Endodermal cell (in vitro differentiated cells): Measurements from ENCODE around the gene TXLNB. TPM values are rescaled to one million over a fixed set of nuclear protein-coding genes. Genes with fewer than 3 reads are reported as not detected.

Experiments used
- DNase-seq: peaks from one replicate; pipeline ENCODE4 v3.0.0-alpha.2; 2017
- H3K27ac ChIP-seq: 2 replicates; pipeline ENCODE4 v1.5.1; 2013; ENCODE audit warnings: mild to moderate bottlenecking, low read depth, low read length, moderate library complexity
- H3K27me3 ChIP-seq: 2 replicates; pipeline ENCODE4 v1.6.1; 2013; ENCODE audit warnings: mild to moderate bottlenecking, low read length, moderate library complexity; ENCODE audit not compliant: insufficient read depth, control insufficient read depth, poor library complexity, severe bottlenecking
- H3K36me3 ChIP-seq: 2 replicates; pipeline ENCODE4 v1.7.0; 2013; ENCODE audit warnings: mild to moderate bottlenecking, low read length, moderate library complexity; ENCODE audit not compliant: control insufficient read depth, insufficient read depth
- H3K4me1 ChIP-seq: one replicate; pipeline ENCODE4 v1.7.0; 2013; ENCODE audit warnings: low read length; ENCODE audit not compliant: control insufficient read depth, insufficient read depth
- H3K4me3 ChIP-seq: 2 replicates; pipeline ENCODE4 v1.5.1; 2013; ENCODE audit warnings: mild to moderate bottlenecking, low read length, moderate library complexity
- H3K9ac ChIP-seq: 2 replicates; pipeline ENCODE4 v1.6.1; 2013; ENCODE audit warnings: mild to moderate bottlenecking, low read length, moderate library complexity; ENCODE audit not compliant: poor library complexity, severe bottlenecking; ENCODE audit errors: extremely low read depth
- H3K9me3 ChIP-seq: 2 replicates; pipeline ENCODE4 v1.6.1; 2013; ENCODE audit warnings: mild to moderate bottlenecking, low read length, moderate library complexity; ENCODE audit not compliant: control insufficient read depth
- H3K27ac Mint-ChIP-seq: 2 replicates; pipeline ENCODE4 v1.8.0; 2020; ENCODE audit warnings: mixed read lengths
- H3K27me3 Mint-ChIP-seq: 2 replicates; pipeline ENCODE4 v1.8.0; 2021; ENCODE audit warnings: mild to moderate bottlenecking, mixed read lengths; ENCODE audit not compliant: insufficient read depth
- H3K36me3 Mint-ChIP-seq: 2 replicates; pipeline ENCODE4 v1.8.0; 2020; ENCODE audit warnings: low read depth, mixed read lengths
- H3K4me1 Mint-ChIP-seq: 2 replicates; pipeline ENCODE4 v1.8.0; 2020; ENCODE audit warnings: mixed read lengths
- H3K4me3 Mint-ChIP-seq: 2 replicates; pipeline ENCODE4 v1.8.0; 2020; ENCODE audit warnings: mild to moderate bottlenecking, moderate library complexity, mixed read lengths
- H3K9me3 Mint-ChIP-seq: 2 replicates; pipeline ENCODE4 v1.8.0; 2020; ENCODE audit warnings: mild to moderate bottlenecking, mixed read lengths
- WGBS, 2 experiments: methylation state at CpG; one replicate each; pipeline versions ENCODE4 v1.1.5 to v1.1.7; 2013; ENCODE audit warnings: missing lambda C conversion rate in 2 of 2, mixed read lengths in 1 of 2; ENCODE audit not compliant: insufficient coverage in 1 of 2, insufficient read length in 1 of 2; 5-methylcytosine and 5-hydroxymethylcytosine counted together
- total RNA-seq, 2 donors: library from RNA; stranded (reverse); fragmentation: NEBNext Ultra II Directional in 1 of 2; extraction: Animal tissue kit (Norgen Biotek cat#: 25700) in 1 of 2; gene quantifications; 2 replicates in 1 of 2; 3 replicates in 1 of 2; pipeline ENCODE4 v1.2.1, GENCODE V29; 2021
- TF ChIP-seq, protein P1 (sequence below): fragments of 200-600 bp; sonication (generic); conservative IDR thresholded peaks from 2 replicates; pipeline ENCODE4 v1.5.0; 2021; ENCODE audit warnings: antibody characterized with exemption, mild to moderate bottlenecking

The TXLNB gene
- total RNA-seq, 2 donors from 2014 or later: not detected

DNA sequence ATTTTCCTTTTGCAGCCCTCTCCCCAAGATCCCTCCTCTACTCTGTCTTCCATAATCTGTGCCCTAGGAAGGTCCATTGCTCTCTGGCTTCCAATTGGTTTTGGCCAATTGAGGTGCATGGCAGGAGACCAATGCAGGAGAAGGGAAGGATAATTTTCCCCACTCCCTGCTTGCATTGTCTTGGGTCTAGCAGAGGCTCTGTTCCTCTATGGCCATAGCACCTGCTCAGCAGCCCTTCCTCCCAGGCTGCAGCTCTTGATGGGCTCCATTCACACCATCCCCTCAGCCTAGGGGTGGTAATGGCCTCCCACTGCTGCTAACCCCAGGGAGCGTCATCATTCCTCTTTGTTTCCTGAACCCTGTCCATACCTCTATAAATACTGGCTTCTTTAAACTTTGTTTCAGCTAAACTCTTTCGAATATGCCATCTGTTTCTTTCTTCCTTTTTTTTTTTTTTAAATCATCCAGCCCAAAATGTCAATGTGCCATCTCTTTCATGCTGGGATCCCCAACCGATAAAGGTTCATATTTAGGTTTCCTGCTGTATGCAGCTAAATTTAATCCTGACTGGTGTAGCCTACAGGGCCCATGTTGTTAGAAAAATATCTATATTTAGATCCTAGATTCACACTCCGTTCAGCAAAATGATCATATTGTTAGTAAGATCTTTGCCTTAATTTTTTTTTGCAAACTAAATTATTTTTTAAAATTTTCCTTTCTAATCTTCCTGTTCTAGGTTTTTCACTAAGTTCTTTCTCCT lies 93.1 kb downstream of the TXLNB start:
- H3K9ac ChIP-seq: no peak overlapping the region

DNA sequence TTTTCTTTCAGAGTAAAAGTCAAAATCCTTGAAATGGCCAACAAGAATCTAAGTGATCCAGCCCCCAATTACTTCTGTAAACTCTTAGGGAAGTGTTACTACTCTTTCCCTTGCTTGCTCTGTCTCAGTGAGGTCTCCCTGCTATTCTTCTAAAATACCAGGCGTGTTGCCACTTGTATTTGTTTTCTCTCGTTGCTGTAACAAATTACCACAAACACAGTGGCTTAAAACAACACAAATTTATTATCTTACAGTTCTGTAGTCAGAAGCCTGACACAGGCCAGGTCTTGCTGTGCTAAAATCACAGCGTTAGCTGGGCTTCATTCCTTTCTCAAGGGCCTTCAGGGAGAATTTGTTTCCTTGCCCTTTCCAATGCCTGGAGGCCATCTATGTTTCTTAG lies 97.1 kb downstream of the TXLNB start:
- Histone ChIP-seq H3K9me3 (no peaks in the 10 kb centered on the region), H3K4me3 (no peak overlapping the region), H3K27me3 (no peaks in the 10 kb centered on the region), H3K4me1 (no peaks in the 10 kb centered on the region), H3K36me3 (no peaks in the 10 kb centered on the region), H3K27ac (no peak overlapping the region), H3K9ac (no peak overlapping the region)
- DNase-seq: no peak
- no peaks in the 10 kb centered on the region for H3K27me3 Mint-ChIP-seq
- no peaks in the 10 kb centered on the region for H3K36me3 Mint-ChIP-seq
- no peak overlapping the region for H3K27ac Mint-ChIP-seq
- H3K4me3 Mint-ChIP-seq: no peak overlapping the region
- H3K9me3 Mint-ChIP-seq: no peaks in the 10 kb centered on the region
- peaks cover 11% of the 10 kb centered on the region for H3K4me1 Mint-ChIP-seq
- TF ChIP-seq, protein P1, sequence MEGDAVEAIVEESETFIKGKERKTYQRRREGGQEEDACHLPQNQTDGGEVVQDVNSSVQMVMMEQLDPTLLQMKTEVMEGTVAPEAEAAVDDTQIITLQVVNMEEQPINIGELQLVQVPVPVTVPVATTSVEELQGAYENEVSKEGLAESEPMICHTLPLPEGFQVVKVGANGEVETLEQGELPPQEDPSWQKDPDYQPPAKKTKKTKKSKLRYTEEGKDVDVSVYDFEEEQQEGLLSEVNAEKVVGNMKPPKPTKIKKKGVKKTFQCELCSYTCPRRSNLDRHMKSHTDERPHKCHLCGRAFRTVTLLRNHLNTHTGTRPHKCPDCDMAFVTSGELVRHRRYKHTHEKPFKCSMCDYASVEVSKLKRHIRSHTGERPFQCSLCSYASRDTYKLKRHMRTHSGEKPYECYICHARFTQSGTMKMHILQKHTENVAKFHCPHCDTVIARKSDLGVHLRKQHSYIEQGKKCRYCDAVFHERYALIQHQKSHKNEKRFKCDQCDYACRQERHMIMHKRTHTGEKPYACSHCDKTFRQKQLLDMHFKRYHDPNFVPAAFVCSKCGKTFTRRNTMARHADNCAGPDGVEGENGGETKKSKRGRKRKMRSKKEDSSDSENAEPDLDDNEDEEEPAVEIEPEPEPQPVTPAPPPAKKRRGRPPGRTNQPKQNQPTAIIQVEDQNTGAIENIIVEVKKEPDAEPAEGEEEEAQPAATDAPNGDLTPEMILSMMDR: no peak
- WGBS, 2 experiments: 87 to 88% methylated on average over 2 to 3 of the region's 3 CpGs

More for the DNA sequence above, 93.1 kb downstream of the TXLNB start:
- no peaks in the 10 kb centered on the region for H3K27me3 Mint-ChIP-seq
- no peaks in the 10 kb centered on the region for H3K4me1 ChIP-seq
- H3K36me3 ChIP-seq: no peaks in the 10 kb centered on the region
- H3K4me3 ChIP-seq: no peak overlapping the region
- H3K27ac Mint-ChIP-seq: no peak overlapping the region
- H3K4me3 Mint-ChIP-seq: no peak overlapping the region
- no peaks in the 10 kb centered on the region for H3K36me3 Mint-ChIP-seq
- no peaks in the 10 kb centered on the region for H3K27me3 ChIP-seq
- no peaks in the 10 kb centered on the region for H3K9me3 ChIP-seq
- H3K9me3 Mint-ChIP-seq: no peaks in the 10 kb centered on the region
- peaks cover 6% of the 10 kb centered on the region for H3K4me1 Mint-ChIP-seq
- H3K27ac ChIP-seq: no peak overlapping the region
- WGBS, 2 experiments: 86 to 93% methylated on average over 3 to 4 of the region's 4 CpGs
- TF ChIP-seq, protein P1: no peak
- peak; percentile 84 for DNase-seq

Other genes starting within 250 kb of the TXLNB start
- 1 to 10 TPM; 5.6 to 6.0 TPM for gene HECA, start 156.9 kb downstream of the TXLNB start, total RNA-seq
- 100 to 1,000 TPM in 1 of 2 donors, 10 to 100 TPM in 1; 80.2 to 118 TPM for gene CITED2, start 82.7 kb upstream of the TXLNB start, total RNA-seq